PFSK-1 (cell line): ENCODE results near the gene CHMP6.

Source experiments
- POLR2AphosphoS5 ChIP-seq: IDR thresholded peaks from 2 replicates; pipeline ENCODE4 v1.6.1; 2012; ENCODE audit warnings: low read depth, mild to moderate bottlenecking, control low read depth, low read length, moderate library complexity
- REST ChIP-seq, 2 experiments: IDR thresholded peaks; 2 replicates each; pipeline versions ENCODE4 v1.6.1 to v1.8.0; 2011 to 2012; ENCODE audit warnings: low read depth in 2 of 2, low read length in 2 of 2, control low read depth in 1 of 2, inconsistent platforms in 1 of 2, mild to moderate bottlenecking in 1 of 2, moderate library complexity in 1 of 2; ENCODE audit not compliant: insufficient read depth in 1 of 2
- SIN3A ChIP-seq: IDR thresholded peaks from 2 replicates; pipeline ENCODE4 v1.6.1; 2012; ENCODE audit warnings: mild to moderate bottlenecking, low read length, moderate library complexity, borderline replicate concordance; ENCODE audit not compliant: insufficient read depth
- TAF1 ChIP-seq: IDR thresholded peaks from 2 replicates; pipeline ENCODE4 v1.6.1; 2012; ENCODE audit warnings: low read length, control low read depth, borderline replicate concordance; ENCODE audit not compliant: insufficient read depth

DNA sequence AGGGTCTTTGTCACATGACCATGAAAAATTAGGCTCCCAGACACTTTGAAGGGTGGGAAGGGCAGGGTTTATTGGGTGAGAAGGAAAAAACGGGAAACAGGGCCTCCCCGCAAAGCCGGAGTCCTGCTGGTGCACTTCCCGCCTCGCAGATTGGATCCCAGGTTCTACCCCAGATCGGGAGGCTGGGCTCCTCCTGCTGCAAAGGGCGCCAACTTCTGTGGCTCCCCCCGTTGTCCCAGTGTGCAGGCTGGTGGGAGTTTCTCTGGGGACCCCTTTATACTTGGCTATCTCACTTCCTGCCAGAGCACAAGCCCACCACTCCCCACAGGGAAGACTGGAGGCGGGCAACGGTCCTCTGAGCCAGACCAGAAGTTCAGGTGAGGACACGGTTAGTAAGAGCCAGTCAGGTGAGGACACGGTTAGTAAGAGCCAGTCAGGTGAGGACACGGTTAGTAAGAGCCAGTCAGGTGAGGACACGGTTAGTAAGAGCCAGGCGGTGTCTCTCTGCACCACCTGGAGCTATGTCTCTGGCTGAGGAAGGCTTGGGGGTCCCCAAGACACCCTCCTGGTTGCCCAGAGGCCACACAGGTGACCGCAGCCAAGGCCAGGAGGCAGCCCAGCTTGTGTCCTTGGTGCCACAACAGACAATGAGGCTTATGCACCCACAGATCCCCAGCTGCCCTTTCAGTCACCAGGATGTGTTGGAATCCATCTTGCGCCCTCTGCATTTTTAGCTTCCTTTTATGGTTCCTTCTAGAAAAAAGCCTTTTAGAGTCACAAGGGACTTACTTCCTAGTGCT lies 48.1 kb upstream of the CHMP6 start:
- TF ChIP-seq POLR2AphosphoS5 = no peak
- TF ChIP-seq REST (IDR thresholded peaks at IDR 0.05; ENCODE audit: insufficient read depth in 1 of 2, low read depth in 2 of 2, low read length in 2 of 2) = no peak
- no peak for TF ChIP-seq TAF1
- TF ChIP-seq SIN3A = no peak
